Activated CD4-positive, alpha-beta T cell treated with anti-CD3 and anti-CD28 coated beads for 24 hours (primary cell): ENCODE results near the gene TSBP1.
A peak's percentile ranks its signal among the peaks of the same experiment; 100 is the strongest.

ENCODE experiments used
- DNase-seq, 2 donors: peaks; one replicate each; pipeline ENCODE4 v3.0.0-alpha.2; 2020; ENCODE audit warnings: low read depth in 2 of 2

TSBP1 gene

GRCh38 chr6:32371803-32372202, at the start of gene TSBP1:
TSBP1 (minus strand) TSS chr6:32371903; CDS start chr6:32371706, 197 bp downstream.
- DNase-seq = no peak

GRCh38 chr6:32416036-32416435, 44.3 kb upstream of the TSBP1 start:
- no peak for DNase-seq

- DNase-seq = peak; percentile 71 to 72
These were observed 43.9 kb upstream of the TSBP1 start for GRCh38 chr6:32415521-32416019.

- peak; percentile 80 to 83 for DNase-seq
These were observed 41.8 kb upstream of the TSBP1 start for GRCh38 chr6:32413427-32414047.

GRCh38 chr6:32411566-32412327, 40.0 kb upstream of the TSBP1 start:
- no peak for DNase-seq

GRCh38 chr6:32410906-32411305, 39.2 kb upstream of the TSBP1 start:
- DNase-seq = no peak

GRCh38 chr6:32406857-32407256, 35.2 kb upstream of the TSBP1 start, which contains the start of gene BTNL2:
BTNL2 (minus strand) TSS chr6:32407181; CDS start chr6:32407123, 58 bp downstream.
- DNase-seq = no peak

GRCh38 chr6:32406197-32406596, 34.5 kb upstream of the TSBP1 start:
- no peak for DNase-seq

- no peak for DNase-seq
These were observed 34.0 kb upstream of the TSBP1 start for GRCh38 chr6:32405656-32406055.

- no peak for DNase-seq
These were observed 31.1 kb upstream of the TSBP1 start for GRCh38 chr6:32402812-32403211.

GRCh38 chr6:32401284-32401963, 29.7 kb upstream of the TSBP1 start:
- no peak for DNase-seq

- no peak for DNase-seq
These were observed 25.7 kb upstream of the TSBP1 start for GRCh38 chr6:32397252-32397920.

- DNase-seq = no peak
These were observed 24.3 kb upstream of the TSBP1 start for GRCh38 chr6:32396028-32396427.

GRCh38 chr6:32393665-32394420, 22.1 kb upstream of the TSBP1 start:
- no peak for DNase-seq

- DNase-seq = no peak
These were observed 19.8 kb upstream of the TSBP1 start for GRCh38 chr6:32391505-32391904.

- DNase-seq = no peak
These were observed 16.1 kb upstream of the TSBP1 start for GRCh38 chr6:32387589-32388340.

GRCh38 chr6:32386040-32386439, 14.3 kb upstream of the TSBP1 start:
- DNase-seq = no peak

- DNase-seq = no peak
These were observed 11.2 kb upstream of the TSBP1 start for GRCh38 chr6:32382757-32383420.

GRCh38 chr6:32379545-32379944, 7.8 kb upstream of the TSBP1 start:
- no peak for DNase-seq
